Chondrocyte (in vitro differentiated cells): Measurements from ENCODE around the gene PLEKHJ1. TPM values are rescaled to one million over a fixed set of nuclear protein-coding genes. Genes with fewer than 3 reads are reported as not detected.

Experiments
- DNase-seq: peaks from one replicate; pipeline ENCODE4 v3.0.0; 2021; ENCODE audit warnings: mixed read lengths, low spot score
- H3K27ac Mint-ChIP-seq: one replicate; pipeline ENCODE4 v1.8.0; 2021; ENCODE audit warnings: mild to moderate bottlenecking, moderate library complexity, mixed read lengths; ENCODE audit not compliant: unreplicated experiment
- H3K27me3 Mint-ChIP-seq: 2 replicates; pipeline ENCODE4 v1.8.0; 2021; ENCODE audit warnings: low read depth, mixed read lengths
- H3K36me3 Mint-ChIP-seq: 2 replicates; pipeline ENCODE4 v1.8.0; 2021; ENCODE audit warnings: low read depth, mixed read lengths
- H3K4me1 Mint-ChIP-seq: 2 replicates; pipeline ENCODE4 v1.8.0; 2021; ENCODE audit warnings: low read depth, mild to moderate bottlenecking, mixed read lengths
- H3K4me3 Mint-ChIP-seq: one replicate; pipeline ENCODE4 v1.8.0; 2021; ENCODE audit warnings: mild to moderate bottlenecking, moderate library complexity, mixed read lengths; ENCODE audit not compliant: unreplicated experiment
- H3K9me3 Mint-ChIP-seq: 2 replicates; pipeline ENCODE4 v1.8.0; 2021; ENCODE audit warnings: low read depth, mixed read lengths
- total RNA-seq: library from RNA; stranded (reverse); gene quantifications from 3 replicates; pipeline ENCODE4 v1.2.1, GENCODE V29; 2021
- TF ChIP-seq, protein P1 (sequence below): fragments of 200-600 bp; sonication (generic); IDR thresholded peaks from 2 replicates; pipeline ENCODE4 v1.5.0; 2021; ENCODE audit warnings: antibody characterized with exemption, mild to moderate bottlenecking, moderate library complexity

Gene PLEKHJ1
- total RNA-seq, 1 donor from 2014 or later, result 42.4 TPM

DNA sequence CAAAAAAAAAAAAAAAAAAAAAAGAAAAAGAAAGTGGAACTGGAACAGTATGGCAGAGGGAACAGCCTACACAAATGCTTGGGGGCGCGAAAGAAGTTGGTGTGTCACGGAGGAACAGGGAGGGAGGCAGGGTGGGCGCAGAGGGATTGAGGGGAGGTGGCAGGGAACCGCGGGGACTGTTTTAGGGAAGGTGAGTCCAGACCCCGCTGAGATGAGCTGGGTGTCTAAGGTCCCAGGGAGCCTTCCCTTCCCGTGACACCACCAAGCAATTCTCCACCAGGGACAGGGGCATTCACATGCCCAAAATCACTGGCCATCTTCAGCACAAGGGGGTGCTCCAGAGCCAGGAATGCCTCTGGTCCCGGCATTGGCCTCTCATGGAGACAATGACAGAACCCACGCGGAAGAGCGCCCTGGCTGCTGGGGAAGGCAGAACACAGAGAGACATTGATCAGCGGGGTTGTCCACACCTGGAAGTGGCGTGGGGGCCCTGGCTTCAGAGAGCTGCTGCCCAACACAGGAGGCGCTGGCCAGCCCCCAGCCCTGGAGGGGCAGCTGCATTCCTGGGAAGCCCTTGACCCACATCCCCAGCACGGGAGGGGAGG lies 38.9 kb upstream of the PLEKHJ1 start:
- H3K27ac Mint-ChIP-seq, result peak overlapping the region; percentile 70
- TF ChIP-seq, protein P1, sequence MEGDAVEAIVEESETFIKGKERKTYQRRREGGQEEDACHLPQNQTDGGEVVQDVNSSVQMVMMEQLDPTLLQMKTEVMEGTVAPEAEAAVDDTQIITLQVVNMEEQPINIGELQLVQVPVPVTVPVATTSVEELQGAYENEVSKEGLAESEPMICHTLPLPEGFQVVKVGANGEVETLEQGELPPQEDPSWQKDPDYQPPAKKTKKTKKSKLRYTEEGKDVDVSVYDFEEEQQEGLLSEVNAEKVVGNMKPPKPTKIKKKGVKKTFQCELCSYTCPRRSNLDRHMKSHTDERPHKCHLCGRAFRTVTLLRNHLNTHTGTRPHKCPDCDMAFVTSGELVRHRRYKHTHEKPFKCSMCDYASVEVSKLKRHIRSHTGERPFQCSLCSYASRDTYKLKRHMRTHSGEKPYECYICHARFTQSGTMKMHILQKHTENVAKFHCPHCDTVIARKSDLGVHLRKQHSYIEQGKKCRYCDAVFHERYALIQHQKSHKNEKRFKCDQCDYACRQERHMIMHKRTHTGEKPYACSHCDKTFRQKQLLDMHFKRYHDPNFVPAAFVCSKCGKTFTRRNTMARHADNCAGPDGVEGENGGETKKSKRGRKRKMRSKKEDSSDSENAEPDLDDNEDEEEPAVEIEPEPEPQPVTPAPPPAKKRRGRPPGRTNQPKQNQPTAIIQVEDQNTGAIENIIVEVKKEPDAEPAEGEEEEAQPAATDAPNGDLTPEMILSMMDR, result peak; percentile 78

DNA sequence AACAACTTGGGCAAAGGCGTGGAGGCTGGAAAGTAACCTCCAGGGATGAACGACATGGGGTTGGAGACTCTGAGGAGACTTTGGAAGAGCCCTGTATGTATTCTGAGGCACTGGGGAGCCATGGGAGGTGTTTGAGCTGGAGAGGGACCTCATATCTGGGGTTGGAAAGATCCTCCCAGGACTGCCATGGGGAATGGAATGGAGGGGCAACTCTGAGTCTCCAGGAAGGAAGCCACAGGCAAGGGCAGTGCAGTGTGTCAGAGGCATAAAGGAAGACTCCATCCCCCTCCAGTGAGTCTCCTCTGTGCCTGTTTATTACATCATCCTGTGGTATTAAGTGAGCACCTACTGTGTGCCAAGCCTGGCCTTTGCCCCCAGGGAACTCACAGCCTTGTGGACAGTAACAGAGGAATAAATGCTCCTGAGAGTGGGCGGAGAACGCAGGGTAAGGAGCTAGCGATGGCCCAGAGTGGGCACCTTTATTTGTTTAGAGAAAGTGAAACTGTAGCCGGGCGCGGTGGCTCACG lies 38.1 kb upstream of the PLEKHJ1 start:
- DNase-seq, result no peak
- H3K4me1 Mint-ChIP-seq, result peaks cover 33% of the 10 kb centered on the region
- no peaks in the 10 kb centered on the region for H3K9me3 Mint-ChIP-seq
- peak overlapping the region; percentile 65 for H3K4me3 Mint-ChIP-seq
- H3K36me3 Mint-ChIP-seq, result peaks cover 14% of the 10 kb centered on the region
- peak overlapping the region; percentile 70 for H3K27ac Mint-ChIP-seq
- no peaks in the 10 kb centered on the region for H3K27me3 Mint-ChIP-seq
- TF ChIP-seq, protein P1, result no peak

More for the DNA sequence above, 38.9 kb upstream of the PLEKHJ1 start:
- Mint-ChIP-seq H3K27me3 (no peaks in the 10 kb centered on the region), H3K4me1 (peaks cover 33% of the 10 kb centered on the region), H3K4me3 (peak overlapping the region; percentile 36), H3K9me3 (no peaks in the 10 kb centered on the region), H3K36me3 (peaks cover 14% of the 10 kb centered on the region)
- DNase-seq, result no peak

DNA sequence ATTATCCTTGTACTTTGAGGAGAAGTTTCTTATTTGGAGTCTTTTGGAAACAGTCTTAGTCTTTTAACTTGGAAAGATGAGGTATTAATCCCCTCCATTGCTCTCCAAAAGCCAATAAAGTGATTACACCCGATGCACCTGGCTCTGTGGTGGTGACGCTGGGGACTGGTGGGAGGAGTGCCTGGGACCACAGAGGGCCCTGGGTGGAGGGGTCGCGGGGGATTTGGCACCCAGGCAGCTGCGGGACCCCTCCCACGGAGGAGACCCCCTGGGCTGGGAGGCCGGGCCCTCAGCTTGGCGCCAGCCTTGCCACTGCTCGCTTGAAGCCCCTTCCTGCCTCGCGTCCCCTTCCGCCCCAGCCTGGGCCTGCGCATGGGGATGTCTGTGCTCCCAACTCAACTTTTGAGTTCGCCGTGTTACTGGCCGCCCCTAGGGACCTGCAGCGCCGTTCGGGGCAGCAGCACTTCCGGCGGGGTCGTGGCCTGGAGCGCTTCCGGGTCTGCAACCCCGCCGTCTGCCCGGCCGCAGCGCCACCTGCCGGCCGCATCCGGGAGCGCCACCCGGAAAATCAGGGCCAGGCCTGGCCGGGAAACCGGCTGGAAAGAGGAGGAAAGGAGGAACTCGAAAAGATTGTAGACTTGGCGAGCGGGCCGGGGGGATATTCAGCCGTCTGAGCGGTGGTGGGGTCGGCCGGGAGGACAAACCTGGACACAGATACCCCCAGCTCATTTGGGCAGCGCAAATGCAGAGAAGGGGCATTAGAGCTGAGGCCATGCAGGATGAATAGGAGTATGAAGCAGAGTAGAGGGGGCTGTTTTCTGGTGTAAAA lies 37.4 kb upstream of the PLEKHJ1 start:
- DNase-seq, result no peak
- Mint-ChIP-seq H3K9me3 (no peaks in the 10 kb centered on the region), H3K4me3 (peak overlapping the region; percentile 65), H3K36me3 (peaks cover 14% of the 10 kb centered on the region), H3K4me1 (peaks cover 33% of the 10 kb centered on the region), H3K27me3 (no peaks in the 10 kb centered on the region), H3K27ac (peak overlapping the region; percentile 87)
- TF ChIP-seq, protein P1, result peak; percentile 99

DNA sequence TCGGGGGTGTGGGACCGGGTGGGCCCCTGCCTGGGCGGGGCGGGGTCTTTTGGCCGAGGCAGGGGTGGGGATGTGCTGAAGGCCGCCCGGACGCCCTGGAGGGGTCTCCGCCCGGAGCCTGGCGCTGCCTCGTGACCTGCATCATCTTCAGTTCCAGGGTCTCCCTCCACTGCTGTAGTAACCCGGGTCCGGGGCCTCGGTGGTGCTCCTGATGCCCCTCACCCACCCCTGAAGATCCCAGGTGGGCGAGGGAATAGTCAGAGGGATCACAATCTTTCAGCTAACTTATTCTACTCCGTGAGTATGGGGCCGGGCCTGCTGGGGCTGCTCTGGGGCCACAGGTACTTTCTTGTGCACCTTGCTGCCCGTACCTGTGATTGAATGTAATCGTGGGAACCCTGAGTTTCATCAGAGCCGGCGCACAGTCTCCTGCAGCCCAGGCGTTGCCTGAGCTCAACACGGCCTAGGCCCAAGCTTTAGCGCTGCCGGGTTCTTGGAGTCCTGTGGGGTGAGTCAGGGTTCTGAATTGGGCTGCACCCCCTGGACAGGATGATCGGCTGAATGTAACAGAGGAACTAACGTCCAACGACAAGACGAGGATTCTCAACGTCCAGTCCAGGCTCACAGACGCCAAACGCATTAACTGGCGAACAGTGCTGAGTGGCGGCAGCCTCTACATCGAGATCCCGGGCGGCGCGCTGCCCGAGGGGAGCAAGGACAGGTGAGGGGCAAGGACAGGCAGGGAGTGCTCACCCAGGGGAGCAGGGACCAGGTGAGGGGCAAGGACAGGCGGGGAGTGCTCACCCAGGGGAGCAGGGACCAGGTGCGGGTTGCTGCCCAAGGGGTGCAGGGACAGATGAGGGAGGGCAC lies 35.3 kb upstream of the PLEKHJ1 start:
- H3K27me3 Mint-ChIP-seq, result no peaks in the 10 kb centered on the region
- peaks cover 43% of the 10 kb centered on the region for H3K4me1 Mint-ChIP-seq
- H3K4me3 Mint-ChIP-seq, result peak overlapping the region; percentile 90
- no peaks in the 10 kb centered on the region for H3K9me3 Mint-ChIP-seq
- no peak for DNase-seq
- TF ChIP-seq, protein P1, result no peak
- peak overlapping the region; percentile 96 for H3K27ac Mint-ChIP-seq
- peaks cover 11% of the 10 kb centered on the region for H3K36me3 Mint-ChIP-seq
